Astrocyte of the spinal cord (primary cell): ENCODE measurements around the gene ZNF365.

Source experiments
- DNase-seq: peaks from one replicate; pipeline ENCODE4 v3.0.0; 2011; ENCODE audit warnings: low read depth, low spot score
- H3K4me3 ChIP-seq: 2 replicates; pipeline ENCODE4 v1.5.1; 2011; ENCODE audit warnings: low read depth, mild to moderate bottlenecking, low read length, moderate library complexity
- CTCF ChIP-seq: IDR thresholded peaks from 2 replicates; pipeline ENCODE4 v1.5.1; 2012; ENCODE audit warnings: low read depth, mild to moderate bottlenecking, low read length, inconsistent platforms
- in situ Hi-C: cut with HindIII; loops from 2 replicates; pipeline ENCODE4 v1.10.0; 2017; ENCODE audit warnings: low sequenced_read_pairs

ZNF365 gene

GRCh38 chr10:62413048-62413447 is 38.9 kb downstream of the ZNF365 start:
- in situ Hi-C loops: no loop called here
- no peak overlapping the region for H3K4me3 ChIP-seq
- DNase-seq: no peak
- TF ChIP-seq CTCF: no peak

- in situ Hi-C loops: no loop called here
- H3K4me3 ChIP-seq: no peak overlapping the region
- TF ChIP-seq CTCF: no peak
- DNase-seq: no peak
Measured at GRCh38 chr10:62413652-62414051, 39.5 kb downstream of the ZNF365 start.

- no peak for TF ChIP-seq CTCF
- in situ Hi-C loops: no loop called here
- H3K4me3 ChIP-seq: no peak overlapping the region
- no peak for DNase-seq
Measured at GRCh38 chr10:62414359-62414758, 40.2 kb downstream of the ZNF365 start.

DNA sequence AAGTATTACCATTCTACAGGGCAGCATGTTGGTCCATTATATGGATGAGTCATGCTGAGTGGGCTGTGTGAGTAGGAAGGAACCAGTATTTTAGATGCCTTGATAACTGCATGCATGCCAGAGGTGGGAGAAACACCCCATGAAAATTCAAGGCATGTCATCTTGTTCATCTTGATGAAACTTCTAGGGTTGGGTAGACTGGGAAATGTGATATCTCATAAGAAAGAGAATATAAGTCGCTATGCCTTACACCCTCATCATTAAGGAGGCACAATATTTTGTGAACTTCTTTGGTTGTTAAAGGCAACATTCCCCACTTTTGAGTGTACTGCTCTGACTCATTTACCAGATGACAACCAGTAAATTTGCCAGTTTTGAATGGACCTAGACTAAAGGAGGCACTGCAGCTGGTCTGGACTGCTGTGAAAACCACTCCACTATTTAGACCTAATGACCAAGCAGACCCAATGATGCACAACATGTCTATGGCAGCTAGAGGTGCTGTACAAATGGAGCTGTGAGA is 48.0 kb downstream of the ZNF365 start:
- no peak overlapping the region for H3K4me3 ChIP-seq
- in situ Hi-C loops: no loop called here
- peak; percentile 24 for TF ChIP-seq CTCF
- DNase-seq: peak; percentile 87

- in situ Hi-C loops: no loop called here
- no peak overlapping the region for H3K4me3 ChIP-seq
- no peak for DNase-seq
- TF ChIP-seq CTCF: no peak
Measured at GRCh38 chr10:62424026-62424425, 49.9 kb downstream of the ZNF365 start.

- DNase-seq: peak; percentile 36
- TF ChIP-seq CTCF: no peak
Measured at GRCh38 chr10:62426086-62426485, 51.9 kb downstream of the ZNF365 start.

DNA sequence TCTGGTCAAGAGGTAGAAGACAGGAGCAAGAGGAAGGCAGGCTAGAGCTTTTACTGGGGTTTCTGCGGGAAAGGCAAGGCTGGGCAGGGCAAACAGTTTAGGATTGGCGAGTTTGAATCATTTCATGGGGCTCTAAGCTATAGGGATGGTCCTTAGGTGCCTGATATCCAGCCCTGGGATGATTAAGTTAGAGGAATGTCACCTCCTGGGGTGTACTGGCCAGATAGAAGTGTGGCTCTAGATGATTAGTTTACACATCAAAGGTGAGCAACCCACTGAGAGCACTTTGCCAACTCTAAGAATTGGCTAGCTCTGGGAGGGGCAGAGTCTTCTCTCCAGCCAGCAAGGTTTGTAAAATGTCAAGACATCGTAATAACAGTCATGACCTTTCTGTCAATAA is 52.4 kb downstream of the ZNF365 start:
- no peak overlapping the region for H3K4me3 ChIP-seq
- in situ Hi-C loops: no loop called here
- DNase-seq: no peak
- no peak for TF ChIP-seq CTCF

More at GRCh38 chr10:62426086-62426485, 51.9 kb downstream of the ZNF365 start:
- in situ Hi-C loops: no loop called here
- no peak overlapping the region for H3K4me3 ChIP-seq
